ENCODE results near the gene LRRC42.

Gene LRRC42

DNA sequence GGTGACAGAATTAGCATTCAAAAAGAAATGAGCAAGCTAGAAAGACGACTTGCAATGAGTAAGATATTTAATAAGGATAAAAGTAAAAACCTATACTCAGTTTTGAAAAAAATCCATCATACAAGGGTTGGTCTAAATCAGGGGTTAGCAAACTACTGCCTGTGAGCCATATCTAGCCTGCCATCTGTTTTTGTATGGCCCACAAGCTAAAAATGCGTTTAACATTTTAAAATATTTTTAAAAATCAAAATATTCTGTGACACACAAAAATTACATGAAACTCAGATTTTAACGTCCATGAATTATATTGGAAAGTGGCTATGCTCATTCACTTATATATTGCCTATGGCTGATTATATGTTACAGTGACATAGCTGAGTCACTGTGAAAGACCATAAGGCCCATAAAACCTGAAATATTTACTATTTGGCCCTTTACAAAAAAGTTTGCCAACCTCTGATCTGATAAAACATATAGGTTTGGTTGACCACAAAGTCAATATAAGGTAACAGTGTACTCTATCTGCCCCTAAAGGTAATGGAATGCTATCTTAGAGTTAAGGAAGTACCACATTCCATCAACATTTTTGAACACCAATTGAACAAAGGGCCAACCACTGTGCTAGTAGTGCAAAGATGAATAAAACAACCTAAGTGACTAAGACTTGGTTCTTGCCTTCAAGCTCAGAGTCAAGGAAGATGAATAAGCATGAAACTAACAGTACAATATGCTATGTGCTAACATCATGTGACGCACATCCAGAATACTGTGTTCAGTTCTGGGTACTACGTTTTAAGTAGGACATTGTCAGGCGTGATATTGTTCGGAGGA lies 3.8 kb upstream of the LRRC42 start:
- DNase-seq (ENCODE audit: low spot score), result no peak

DNA sequence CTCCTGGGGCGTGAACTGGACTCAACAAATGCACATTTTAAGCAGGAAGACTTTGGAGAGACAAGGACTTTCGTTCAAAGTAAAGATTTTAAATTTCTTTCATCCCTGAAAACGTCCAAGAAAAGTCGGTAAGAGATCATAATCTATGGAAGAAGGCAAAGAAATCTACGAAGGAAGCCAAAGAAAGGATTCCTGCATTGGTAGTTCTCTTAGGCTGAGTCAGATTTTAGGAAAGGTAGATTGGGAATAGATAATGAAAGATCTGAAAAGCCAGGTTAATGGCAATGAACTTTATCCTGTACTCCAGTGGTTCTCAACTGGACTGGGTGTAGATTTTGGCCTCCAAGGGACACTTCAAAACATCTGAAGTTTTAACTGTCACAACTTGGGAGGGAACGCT lies 3.1 kb upstream of the LRRC42 start:
- no peak for DNase-seq (ENCODE audit: low spot score)

DNA sequence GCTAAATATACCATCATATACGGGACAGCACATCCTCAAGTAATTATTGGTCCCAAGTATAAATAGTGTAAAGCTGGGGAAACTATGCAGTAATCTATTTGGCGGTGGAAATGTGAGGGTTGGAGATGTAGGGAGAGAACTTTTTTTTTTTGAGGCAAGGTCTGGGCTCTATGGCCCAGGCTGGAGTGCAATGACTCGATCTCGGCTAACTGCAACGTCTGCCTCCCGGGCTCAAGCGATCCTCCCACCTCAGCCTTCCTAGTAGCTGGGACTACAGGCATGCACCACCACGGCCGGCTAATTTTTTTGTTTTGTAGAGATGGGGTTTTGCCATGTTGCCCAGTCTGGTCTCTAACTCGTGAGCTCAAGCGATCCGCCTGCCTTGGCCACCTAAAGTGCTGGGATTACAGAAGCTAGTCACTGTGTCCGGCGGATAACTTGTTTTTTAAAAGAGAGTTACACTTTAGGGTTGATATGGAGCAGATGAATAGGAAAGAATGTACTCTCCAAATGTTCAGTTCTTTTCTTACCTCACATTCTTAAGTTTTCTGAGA lies 2.6 kb upstream of the LRRC42 start:
- DNase-seq (ENCODE audit: low spot score), result no peak

DNA sequence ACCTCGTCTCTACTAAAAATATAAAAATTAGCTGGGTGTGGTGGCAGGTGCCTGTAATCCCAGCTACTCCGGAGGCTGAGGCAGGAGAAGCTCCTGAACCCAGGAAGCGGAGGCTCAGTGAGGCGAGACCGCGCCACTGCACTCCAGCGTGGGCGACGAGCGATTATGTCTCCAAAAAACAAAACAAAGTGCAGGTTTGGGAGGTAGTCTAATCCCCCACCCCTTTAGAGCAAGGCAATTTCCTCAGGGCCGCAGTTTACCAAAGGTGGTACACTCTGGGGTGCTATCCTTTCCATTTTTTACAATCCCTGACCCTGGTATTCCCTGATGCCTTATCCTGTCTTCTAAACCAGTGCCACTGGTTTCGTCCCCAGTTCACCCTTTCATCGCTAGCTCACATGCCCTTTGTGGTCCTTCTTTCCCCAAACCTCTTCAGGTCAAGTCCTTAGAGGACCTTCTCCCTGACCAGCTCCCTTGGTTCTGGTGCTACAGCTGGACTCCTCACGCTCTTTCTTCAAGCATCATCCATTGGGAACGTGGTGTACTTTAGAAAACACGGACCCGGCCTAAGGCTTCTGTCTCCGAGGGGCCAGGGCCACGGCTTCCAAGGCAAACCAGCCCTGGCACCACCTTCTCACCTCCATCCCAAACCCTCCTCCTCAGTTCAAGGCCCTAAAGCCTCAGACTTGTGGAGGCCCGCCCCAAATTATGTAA lies 1.5 kb upstream of the LRRC42 start:
- DNase-seq (ENCODE audit: low spot score), result peak; percentile 24

DNA sequence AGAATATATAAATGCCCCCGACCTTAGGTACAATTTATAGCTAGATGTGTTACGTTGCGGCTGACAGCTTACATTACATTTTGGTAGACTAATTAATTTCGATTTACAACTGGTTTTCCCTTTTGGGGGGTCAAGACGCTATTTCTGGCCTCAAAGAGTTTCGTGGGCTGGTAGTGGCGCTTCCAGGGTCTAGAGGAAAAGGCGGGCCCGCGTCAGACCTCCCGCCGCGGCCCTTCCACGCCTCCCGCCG lies 1.0 kb upstream of the LRRC42 start:
- no peak for DNase-seq (ENCODE audit: low spot score)

DNA sequence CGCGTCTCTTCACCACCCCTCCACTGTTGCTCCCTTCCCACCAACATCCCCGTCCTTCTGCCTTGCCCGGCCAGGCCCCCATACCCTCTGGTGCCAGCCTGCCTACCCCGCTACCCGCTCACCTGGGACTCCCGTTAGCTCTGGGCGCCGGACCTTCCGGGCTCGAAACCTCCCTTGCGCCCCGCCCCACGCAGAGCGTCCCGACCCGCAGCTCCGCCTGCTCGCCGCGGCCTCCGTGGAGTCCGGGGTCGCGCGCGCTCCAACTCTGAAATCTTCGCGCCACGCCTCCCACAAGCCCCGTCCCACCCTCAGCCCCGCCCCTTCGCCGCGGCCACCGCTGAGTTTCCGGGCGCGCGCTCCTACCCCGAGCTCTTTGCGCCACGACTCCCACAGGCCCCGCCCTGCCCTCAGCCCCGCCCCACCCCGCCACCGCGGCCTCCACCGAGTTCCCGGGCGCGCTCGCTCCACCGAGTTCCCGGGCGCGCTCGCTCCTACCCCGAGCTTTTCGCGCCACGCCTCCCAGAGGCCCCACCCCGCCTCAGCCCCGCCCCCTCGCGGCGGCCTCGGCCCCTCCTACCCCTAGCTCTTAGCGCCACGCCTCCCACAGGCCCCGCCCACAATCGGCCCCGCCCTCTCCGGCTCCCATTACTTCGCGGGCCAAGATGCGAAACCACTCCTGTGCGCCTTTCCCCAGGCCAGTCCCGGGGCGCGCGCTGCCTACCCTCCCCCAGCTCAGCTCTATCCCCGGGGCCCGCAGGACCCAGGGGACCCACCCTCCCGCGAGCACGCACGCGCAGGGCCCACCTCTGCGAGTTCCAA lies 508 bp upstream of the LRRC42 start, which contains the start of gene IFT25:
TSS of gene IFT25 (minus strand) at position 267 of the 819 bp plus-strand sequence. CDS start 5,617 bp downstream, outside the sequence.
- peak; percentile 98 for DNase-seq (ENCODE audit: low spot score)

DNA sequence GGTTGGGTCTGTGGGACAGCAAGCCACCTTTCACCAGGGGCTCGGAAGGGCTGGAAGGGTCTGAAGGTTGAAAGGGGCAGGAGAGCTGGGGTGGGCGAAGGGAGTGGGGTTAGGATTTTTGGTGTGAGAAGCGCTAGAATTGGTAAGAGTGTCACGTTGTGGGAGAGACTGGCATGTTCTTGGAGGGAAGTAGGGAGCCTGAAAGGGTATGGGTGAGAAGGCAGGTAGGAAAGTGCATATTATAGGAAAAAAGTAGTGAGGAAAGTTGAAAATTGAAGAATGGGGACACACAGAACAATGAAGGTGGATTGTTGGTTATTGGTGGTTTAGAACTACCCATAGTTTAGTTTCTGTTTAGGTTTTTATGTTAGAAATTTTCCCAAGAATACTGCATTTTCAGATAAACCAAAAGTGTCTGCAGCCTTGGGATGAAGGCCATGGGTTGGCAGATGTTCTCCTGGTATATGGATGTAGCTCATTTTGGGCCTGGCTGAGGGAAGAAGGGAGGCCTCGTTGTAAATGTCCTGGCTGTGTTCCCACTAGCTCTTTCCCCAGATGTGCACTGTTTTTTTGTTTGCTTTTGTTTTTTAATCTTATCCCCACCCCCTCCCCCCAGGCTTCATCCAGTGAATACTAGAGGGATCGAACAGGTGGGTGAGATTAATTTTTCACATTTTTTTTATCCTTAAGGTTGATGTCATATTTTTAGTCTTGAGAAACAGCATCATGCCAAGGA lies 1.2 kb downstream of the LRRC42 start:
- DNase-seq (ENCODE audit: low spot score), result no peak

DNA sequence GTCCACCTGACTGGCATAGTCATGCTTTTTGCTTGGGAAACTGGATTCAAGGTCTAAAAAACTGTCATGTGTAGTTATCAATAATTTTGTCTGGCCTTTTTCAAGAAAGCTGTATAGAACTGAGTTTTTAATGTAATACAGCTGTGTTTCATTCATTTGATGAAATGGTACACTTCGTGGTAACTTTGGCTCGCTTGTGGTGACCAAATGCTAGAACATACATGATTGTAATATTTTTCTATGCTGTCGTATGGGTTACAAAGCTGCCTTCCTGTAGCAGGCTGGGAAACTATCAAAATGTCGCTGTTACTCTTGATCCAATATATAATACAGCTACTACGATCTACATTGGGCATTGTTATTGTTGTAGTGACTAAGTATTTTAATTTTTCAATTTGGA lies 2.1 kb downstream of the LRRC42 start:
- no peak for DNase-seq (ENCODE audit: low spot score)

DNA sequence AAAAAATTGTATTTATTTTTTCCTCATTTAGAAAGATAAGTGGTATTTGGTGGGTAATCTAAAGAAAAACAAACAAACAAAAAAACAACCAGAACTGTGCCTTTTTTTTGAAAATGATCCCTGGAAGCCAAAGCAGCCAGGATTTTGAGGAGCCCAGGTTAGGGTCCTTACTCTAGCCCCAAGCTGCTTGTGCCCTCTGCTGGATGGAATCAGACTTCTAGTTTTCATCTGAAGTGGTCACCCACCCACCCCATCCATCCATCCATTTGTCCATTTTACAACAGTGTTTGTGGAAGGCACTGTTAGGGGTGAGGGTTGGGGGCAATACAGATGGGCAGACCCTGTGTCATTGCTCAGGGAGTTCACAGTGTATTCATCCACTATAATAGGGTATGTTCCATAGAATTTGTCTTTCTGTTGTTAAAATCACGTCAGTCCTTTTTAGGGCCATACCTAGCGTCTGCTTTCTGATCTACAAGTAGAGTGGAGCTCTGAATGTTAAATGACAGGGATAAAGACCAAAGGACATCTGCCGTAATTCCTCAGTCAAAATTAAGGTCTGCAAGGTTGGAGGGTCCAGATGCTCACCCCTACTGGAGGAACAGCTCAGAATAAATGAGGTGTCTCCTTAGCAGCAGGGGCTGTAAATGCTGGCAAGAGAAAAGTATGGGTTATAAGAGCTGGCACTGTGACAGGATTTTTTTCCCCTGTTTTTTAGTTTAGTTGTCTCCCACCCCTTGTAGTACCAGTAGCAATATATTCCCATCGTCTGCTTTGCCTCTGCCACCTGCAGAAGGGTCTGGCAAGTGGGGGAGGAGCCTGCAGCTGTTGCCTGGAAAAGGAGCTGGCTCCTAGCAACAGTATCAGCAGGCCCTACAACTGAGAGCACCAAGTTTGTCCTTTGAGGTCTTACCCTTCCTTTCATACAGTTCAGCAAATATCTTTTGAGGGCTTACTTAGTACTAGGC lies 3.2 kb downstream of the LRRC42 start:
- DNase-seq (ENCODE audit: low spot score), result no peak

DNA sequence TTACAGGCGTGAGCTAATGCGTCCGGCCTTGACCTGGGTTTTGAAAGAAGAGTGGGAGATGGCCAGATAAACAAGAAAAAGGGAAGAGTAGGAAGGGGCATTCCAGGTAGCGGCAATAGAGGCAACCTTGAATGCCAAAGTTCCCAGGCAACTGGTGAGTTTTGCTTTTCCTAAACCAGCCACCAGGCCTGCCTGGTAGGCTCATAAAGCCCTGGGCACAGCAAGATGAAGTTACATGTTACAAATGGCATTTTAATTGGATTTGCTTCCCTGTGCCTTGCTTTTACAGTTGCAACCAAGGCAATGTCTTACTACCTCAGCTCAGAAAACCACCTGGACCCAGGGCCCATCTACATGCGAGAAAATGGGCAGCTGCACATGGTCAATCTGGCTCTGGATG lies 5.5 kb downstream of the LRRC42 start:
- no peak for DNase-seq (ENCODE audit: low spot score)

DNA sequence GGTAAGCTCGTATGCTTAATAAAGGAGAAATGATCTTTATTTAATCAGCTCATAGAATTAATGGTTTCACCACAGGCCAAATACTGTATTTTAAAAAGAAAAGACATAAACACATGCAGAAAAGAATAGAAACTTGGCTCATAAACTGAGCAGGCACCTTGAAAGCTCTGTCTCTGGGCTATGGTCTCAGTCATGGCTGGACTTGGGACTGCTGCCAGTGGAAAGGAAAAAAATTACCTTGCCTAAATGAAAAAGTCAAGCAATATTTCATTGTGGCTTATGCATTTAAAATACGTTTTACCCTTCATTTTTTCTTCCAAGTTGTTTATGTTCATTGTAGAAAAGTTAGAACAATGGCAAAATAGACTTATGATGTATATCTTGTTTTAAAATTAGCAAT lies 8.0 kb downstream of the LRRC42 start:
- DNase-seq (ENCODE audit: low spot score), result no peak

DNA sequence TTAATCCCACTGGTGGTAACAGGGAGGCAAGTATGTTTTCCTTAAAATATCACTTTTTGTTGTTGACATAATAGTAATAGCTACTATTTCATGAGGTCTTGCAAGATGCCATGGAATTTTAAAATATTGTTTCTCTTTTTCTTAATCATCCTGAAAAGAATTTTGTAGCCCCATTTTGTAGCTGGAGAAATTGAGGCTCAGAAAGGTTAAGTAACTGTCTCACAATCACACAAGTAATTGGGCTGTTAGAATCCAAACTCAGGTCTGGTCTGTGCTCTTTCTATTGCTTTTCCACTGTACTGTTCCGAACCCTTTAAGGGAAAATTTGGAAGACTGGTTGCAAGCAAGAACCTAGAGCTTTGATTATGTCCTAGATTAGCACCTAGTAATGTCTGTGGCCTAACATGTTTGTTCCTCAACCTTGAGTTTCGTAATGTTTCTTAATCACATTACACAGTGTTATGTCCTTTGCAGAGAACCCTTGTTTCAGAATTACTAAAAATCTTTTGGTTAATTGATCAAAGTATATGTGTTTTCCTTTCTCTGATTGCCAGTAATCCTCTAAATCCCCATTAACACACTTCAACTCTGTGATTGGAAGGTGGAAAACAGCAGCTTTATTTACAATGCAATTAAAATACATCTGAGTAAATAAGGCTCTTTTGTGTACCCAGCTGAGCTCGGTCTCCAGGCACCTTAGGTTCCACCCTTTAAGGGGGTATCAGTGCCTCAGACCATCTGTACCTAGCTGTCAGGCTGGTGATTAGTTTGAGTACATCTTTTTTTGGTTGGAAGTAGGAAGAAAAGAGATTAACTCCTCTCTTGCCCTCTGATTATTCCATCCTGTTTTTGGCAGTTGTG lies 10.4 kb downstream of the LRRC42 start:
- no peak for DNase-seq (ENCODE audit: low spot score)

DNA sequence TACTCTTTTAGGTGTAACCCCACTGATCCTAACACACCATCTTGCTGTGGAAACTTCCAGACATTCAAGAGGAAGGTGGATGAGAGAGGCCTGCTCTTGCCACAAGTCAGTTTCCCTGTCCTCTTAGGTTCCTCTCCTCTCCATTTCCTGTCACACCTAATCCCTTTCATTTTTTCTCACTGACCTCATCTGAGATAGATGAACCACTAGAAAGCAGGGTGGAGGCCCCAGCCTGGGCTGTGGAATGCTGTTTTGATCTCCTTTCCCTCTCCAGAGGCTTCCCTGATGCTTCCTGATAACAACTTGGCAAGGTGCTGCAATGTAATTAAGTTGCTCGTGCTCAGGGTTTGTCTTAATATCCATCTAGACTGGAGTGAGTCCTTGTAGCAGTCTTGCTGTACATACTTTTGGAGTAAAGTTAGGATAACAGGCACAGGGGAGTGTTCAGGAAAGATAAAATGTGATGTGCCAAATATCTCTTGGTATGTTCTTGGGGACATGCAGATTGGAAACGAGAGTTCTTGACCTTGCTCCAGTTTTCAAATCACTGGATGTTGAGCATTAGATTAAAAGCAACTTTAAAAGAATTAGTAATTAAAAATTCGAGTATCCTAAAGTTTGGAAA lies 11.2 kb downstream of the LRRC42 start:
- DNase-seq (ENCODE audit: low spot score), result peak; percentile 60

DNA sequence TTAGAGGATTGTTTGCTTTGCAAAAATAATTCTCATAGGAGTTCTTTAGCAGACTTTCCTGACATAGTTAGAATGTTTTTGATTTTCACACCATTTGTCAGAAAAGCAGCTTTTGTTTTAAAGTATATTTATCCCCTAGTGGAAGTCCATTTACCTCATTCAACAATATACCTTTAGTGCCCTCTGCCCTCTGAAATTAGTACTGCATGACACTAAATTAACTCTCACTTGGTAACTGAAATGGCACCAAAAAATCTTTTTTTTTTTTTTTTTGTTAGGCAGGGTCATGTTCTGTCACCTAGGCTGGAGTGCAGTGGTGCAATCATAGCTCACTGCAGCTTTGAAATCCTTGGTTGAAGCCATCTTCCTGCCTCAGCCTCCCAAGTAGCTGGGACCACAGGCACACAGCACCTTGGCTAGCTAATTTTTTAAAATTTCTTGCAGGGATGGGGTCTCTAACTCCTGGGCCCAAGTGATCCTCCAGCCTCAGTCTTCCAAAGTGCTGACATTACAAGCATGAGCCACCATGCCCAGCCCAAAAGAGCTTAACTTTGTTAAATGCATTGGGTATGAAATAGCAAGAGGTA lies 13.6 kb downstream of the LRRC42 start:
- DNase-seq (ENCODE audit: low spot score), result no peak

DNA sequence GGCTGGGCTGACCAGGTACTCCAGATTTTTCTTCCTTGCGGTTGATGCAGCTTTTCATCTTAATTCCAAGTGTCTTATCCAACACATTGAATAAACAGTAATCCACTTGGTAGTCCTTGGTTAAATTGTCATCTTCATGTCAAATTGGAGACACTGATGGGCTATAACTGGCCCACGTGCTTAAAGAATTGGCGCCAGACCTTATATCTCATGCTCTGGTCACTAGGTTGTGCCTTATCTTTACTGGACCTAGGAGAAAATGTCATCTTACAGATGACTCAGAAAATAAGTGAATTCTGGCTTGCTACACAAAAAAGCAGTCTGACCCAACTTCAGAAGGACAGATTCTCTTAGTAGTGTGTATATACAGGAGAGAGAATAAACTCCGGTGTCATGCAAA lies 16.2 kb downstream of the LRRC42 start:
- DNase-seq (ENCODE audit: low spot score), result no peak

DNA sequence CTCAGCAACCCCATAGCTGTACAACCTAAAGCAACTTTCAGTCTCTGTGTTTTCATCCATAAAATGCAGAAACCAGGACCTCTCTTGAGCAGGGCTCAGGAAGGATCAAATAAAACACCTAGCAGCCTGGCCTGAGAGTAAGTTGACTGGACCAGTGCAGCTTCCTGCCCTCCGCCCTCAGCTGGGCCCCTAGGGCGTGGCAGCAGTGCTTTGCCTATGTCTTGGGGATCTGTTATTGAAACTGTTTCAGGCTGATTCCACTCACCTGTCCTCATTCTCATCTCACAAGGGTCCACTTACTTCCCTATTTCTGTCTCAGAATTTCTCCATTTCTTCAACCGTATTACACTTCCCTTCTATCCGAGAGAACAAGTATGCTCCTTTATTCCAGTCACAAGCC lies 17.3 kb downstream of the LRRC42 start:
- no peak for DNase-seq (ENCODE audit: low spot score)

DNA sequence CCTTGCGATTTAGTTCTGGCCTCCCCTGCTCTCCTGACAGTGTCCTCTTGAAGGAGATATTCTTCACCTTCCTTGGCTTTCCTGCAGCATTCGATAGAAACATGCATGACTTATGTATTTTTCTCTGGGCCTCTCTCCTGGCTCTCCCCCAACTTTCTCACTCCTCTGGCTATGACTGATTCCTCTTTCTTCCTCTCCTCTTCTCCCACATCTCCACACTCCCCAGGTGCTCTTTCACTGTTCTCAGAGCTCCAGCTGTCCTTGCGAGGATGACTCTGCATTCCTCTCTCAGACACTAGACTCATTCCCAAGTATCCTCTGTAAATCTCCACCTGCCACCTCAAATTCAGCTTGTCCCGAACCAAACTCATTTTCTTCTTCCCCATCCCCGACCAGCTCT lies 18.0 kb downstream of the LRRC42 start:
- DNase-seq (ENCODE audit: low spot score), result no peak

DNA sequence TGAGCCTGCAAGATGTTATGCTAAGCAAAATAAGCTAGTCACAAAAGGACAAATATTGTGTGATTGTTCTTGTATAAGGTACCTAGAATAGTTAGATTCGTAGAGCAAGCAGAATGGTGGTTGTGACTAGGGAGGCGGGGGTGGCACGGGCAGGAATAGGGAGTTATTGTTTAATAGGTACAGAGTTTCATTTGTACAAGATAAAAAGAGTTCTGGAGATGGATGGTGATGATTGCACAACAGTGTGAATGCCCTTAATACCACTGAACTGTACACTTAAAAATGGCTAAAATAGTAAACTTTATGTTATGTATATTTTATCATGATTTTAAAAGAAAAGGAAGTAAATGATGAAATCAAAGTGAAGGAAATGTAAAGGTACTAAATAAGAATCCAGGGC lies 20.6 kb downstream of the LRRC42 start:
- no peak for DNase-seq (ENCODE audit: low spot score)

All from AG08396 (cell line).